ENCODE results near the gene EFNA1.

EFNA1 gene

GRCh38 chr1:155170806-155171205, 43.1 kb downstream of the EFNA1 start:
- H3K4me1 ChIP-seq (ENCODE audit: insufficient read depth, low read length, severe bottlenecking), result peaks cover 33% of the 10 kb centered on the region
- peaks cover 17% of the 10 kb centered on the region for H3K36me3 ChIP-seq (ENCODE audit: insufficient read depth, low read length)
- TF ChIP-seq, protein P1, sequence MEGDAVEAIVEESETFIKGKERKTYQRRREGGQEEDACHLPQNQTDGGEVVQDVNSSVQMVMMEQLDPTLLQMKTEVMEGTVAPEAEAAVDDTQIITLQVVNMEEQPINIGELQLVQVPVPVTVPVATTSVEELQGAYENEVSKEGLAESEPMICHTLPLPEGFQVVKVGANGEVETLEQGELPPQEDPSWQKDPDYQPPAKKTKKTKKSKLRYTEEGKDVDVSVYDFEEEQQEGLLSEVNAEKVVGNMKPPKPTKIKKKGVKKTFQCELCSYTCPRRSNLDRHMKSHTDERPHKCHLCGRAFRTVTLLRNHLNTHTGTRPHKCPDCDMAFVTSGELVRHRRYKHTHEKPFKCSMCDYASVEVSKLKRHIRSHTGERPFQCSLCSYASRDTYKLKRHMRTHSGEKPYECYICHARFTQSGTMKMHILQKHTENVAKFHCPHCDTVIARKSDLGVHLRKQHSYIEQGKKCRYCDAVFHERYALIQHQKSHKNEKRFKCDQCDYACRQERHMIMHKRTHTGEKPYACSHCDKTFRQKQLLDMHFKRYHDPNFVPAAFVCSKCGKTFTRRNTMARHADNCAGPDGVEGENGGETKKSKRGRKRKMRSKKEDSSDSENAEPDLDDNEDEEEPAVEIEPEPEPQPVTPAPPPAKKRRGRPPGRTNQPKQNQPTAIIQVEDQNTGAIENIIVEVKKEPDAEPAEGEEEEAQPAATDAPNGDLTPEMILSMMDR (IDR thresholded peaks at IDR 0.05; ENCODE audit: low read length), result no peak
- no peak for TF ChIP-seq EZH2 (IDR thresholded peaks at IDR 0.05; ENCODE audit: borderline replicate concordance, low read length)
- no peaks in the 10 kb centered on the region for H3K27me3 ChIP-seq (ENCODE audit: insufficient read depth, low read length)
- no peak overlapping the region for H3K27ac ChIP-seq (ENCODE audit: low read depth, low read length, poor library complexity, severe bottlenecking)
- H3K9me2 ChIP-seq (ENCODE audit: low read depth, low read length), result no peaks in the 10 kb centered on the region
- no peak overlapping the region for H2AFZ ChIP-seq (ENCODE audit: low read length)
- no peaks in the 10 kb centered on the region for H3K9me3 ChIP-seq (ENCODE audit: low read length)
- H4K20me1 ChIP-seq (ENCODE audit: insufficient read depth, low read length), result no peaks in the 10 kb centered on the region
- H3K4me3 ChIP-seq (ENCODE audit: low read depth, low read length, poor library complexity, severe bottlenecking), result no peak overlapping the region
- no peak overlapping the region for H3K9ac ChIP-seq (ENCODE audit: low read length)
- no peaks in the 10 kb centered on the region for H3K79me2 ChIP-seq (ENCODE audit: insufficient read depth, low read length)
- H3K4me2 ChIP-seq (ENCODE audit: low read length), result no peak overlapping the region
- H3F3A ChIP-seq (ENCODE audit: insufficient read depth, low read length), result no peaks in the 10 kb centered on the region

DNA sequence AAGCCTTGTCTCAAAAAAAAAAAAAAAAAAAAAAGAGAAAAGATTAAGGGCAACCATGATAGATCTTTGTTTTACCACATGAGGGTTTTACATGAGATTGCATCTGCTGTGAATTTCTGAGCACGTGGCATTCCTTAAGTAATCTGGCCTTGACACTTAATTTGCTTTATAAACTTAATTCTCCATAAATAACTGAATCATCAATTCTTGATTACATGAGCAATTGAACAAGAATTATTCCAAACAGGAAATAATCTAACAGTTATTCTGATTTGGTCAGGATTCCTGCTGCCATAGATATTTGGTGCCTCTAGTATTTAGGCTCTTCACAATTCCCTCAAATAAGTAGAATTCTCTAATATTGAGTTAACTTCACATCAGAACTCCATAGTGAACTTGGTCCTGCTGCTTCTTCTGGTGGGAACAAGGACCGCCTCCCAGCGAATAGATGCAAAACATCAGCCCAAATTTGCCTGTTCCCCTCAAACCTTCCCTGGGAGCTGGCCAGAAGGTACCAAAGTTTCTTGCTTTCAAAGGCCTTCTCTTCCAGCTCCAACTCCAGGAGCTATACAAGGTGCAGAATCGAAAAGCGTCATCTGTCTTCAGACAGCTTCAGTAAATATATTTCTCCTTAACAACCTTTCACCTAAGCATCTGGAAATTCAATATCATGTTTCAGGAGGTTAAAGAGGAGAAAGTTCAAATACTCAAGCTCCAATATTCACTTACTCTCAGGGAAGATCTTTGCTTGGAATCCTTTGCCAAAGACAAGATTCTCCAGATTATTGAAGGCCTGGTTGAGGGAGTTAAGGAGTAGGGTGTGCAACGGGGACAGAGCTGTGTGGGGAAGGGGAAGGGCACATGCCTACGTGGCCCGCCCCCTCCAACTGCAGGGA, 44.4 kb downstream of the EFNA1 start:
- peaks cover 33% of the 10 kb centered on the region for H3K4me1 ChIP-seq (ENCODE audit: insufficient read depth, low read length, severe bottlenecking)
- peaks cover 4% of the 10 kb centered on the region; the same call in 1 of the 2 replicates for H3F3A ChIP-seq (ENCODE audit: insufficient read depth, low read length)

GRCh38 chr1:155172732-155173477, 45.2 kb downstream of the EFNA1 start, which contains the start of gene KRTCAP2:
Gene KRTCAP2, minus strand, starts transcription at chr1:155173304. Its CDS starts 80 bp downstream, at chr1:155173224.
- H3K4me3 ChIP-seq (ENCODE audit: low read depth, low read length, poor library complexity, severe bottlenecking), result peak within 1 kb of the TSS; percentile 89
- H2AFZ ChIP-seq (ENCODE audit: low read length), result no peak within 1 kb of the TSS
- H3K36me3 ChIP-seq (ENCODE audit: insufficient read depth, low read length), result peaks cover 22% of the 10 kb centered on the region
- no peaks in the 10 kb centered on the region for H4K20me1 ChIP-seq (ENCODE audit: insufficient read depth, low read length)
- H3K27ac ChIP-seq (ENCODE audit: low read depth, low read length, poor library complexity, severe bottlenecking), result peak within 1 kb of the TSS; percentile 78
- no peaks in the 10 kb centered on the region for H3K9me3 ChIP-seq (ENCODE audit: low read length)
- no peaks in the 10 kb centered on the region for H3K9me2 ChIP-seq (ENCODE audit: low read depth, low read length)
- H3K27me3 ChIP-seq (ENCODE audit: insufficient read depth, low read length), result no peaks in the 10 kb centered on the region
- H3K4me1 ChIP-seq (ENCODE audit: insufficient read depth, low read length, severe bottlenecking), result peaks cover 28% of the 10 kb centered on the region
- peak within 1 kb of the TSS; percentile 82 for H3K4me2 ChIP-seq (ENCODE audit: low read length)
- H3K9ac ChIP-seq (ENCODE audit: low read length), result peak within 1 kb of the TSS; percentile 97
- TF ChIP-seq EZH2 (IDR thresholded peaks at IDR 0.05; ENCODE audit: borderline replicate concordance, low read length), result no peak
- TF ChIP-seq, protein P1 (IDR thresholded peaks at IDR 0.05; ENCODE audit: low read length), result peak; percentile 88
- no peaks in the 10 kb centered on the region for H3K79me2 ChIP-seq (ENCODE audit: insufficient read depth, low read length)
- H3F3A ChIP-seq (ENCODE audit: insufficient read depth, low read length), result peaks cover 4% of the 10 kb centered on the region; the same call in 1 of the 2 replicates

More for the DNA sequence above, 44.4 kb downstream of the EFNA1 start:
- no peaks in the 10 kb centered on the region for H3K9me2 ChIP-seq (ENCODE audit: low read depth, low read length)
- H4K20me1 ChIP-seq (ENCODE audit: insufficient read depth, low read length), result no peaks in the 10 kb centered on the region
- TF ChIP-seq EZH2 (IDR thresholded peaks at IDR 0.05; ENCODE audit: borderline replicate concordance, low read length), result no peak
- TF ChIP-seq, protein P1 (IDR thresholded peaks at IDR 0.05; ENCODE audit: low read length), result no peak
- H3K4me2 ChIP-seq (ENCODE audit: low read length), result peak overlapping the region; percentile 82
- no peak overlapping the region for H2AFZ ChIP-seq (ENCODE audit: low read length)
- peak overlapping the region; percentile 97 for H3K9ac ChIP-seq (ENCODE audit: low read length)
- peaks cover 17% of the 10 kb centered on the region for H3K36me3 ChIP-seq (ENCODE audit: insufficient read depth, low read length)
- peak overlapping the region; percentile 89 for H3K4me3 ChIP-seq (ENCODE audit: low read depth, low read length, poor library complexity, severe bottlenecking)
- peak overlapping the region; percentile 78 for H3K27ac ChIP-seq (ENCODE audit: low read depth, low read length, poor library complexity, severe bottlenecking)
- no peaks in the 10 kb centered on the region for H3K9me3 ChIP-seq (ENCODE audit: low read length)
- no peaks in the 10 kb centered on the region for H3K27me3 ChIP-seq (ENCODE audit: insufficient read depth, low read length)
- H3K79me2 ChIP-seq (ENCODE audit: insufficient read depth, low read length), result no peaks in the 10 kb centered on the region
